Tibial nerve (tissue), 4 donors: Measurements from ENCODE around the gene TOGARAM1. TPM values are rescaled to one million over a fixed set of nuclear protein-coding genes. Genes with fewer than 3 reads are reported as not detected.

Source experiments
- DNase-seq, 2 donors: peaks; one replicate each; pipeline ENCODE4 v3.0.0-alpha.2; 2019; ENCODE audit warnings: low spot score in 2 of 2
- H3K27ac ChIP-seq, 4 donors: fragments of 200-600 bp; sonication (generic) in 3 of 4; one replicate each; pipeline ENCODE4 v1.5.1; 2017 to 2019; ENCODE audit warnings: mild to moderate bottlenecking in 1 of 4
- H3K27me3 ChIP-seq, 2 donors: fragments of 200-600 bp; sonication (generic) in 1 of 2; one replicate each; pipeline versions ENCODE4 v1.5.1 to v1.6.0; 2017 to 2019
- H3K36me3 ChIP-seq, 3 donors: fragments of 200-600 bp; sonication (generic); one replicate each; pipeline ENCODE4 v1.5.1; 2018 to 2019
- H3K4me1 ChIP-seq, 4 donors: fragments of 200-600 bp; sonication (generic) in 3 of 4; one replicate each; pipeline ENCODE4 v1.5.1; 2017 to 2019
- H3K4me3 ChIP-seq, 4 donors: fragments of 200-600 bp; sonication (generic) in 3 of 4; one replicate each; pipeline ENCODE4 v1.5.1; 2017 to 2019; ENCODE audit warnings: mild to moderate bottlenecking in 1 of 4, moderate library complexity in 1 of 4
- H3K9me3 ChIP-seq, 4 donors: fragments of 200-600 bp; sonication (generic) in 3 of 4; one replicate each; pipeline ENCODE4 v1.5.1; 2017 to 2019
- EP300 ChIP-seq, 2 donors: sonication (generic); formaldehyde crosslinking; IDR thresholded peaks; one replicate each; pipeline ENCODE4 v1.6.1; 2017; ENCODE audit warnings: antibody characterized with exemption in 2 of 2, mild to moderate bottlenecking in 1 of 2
- POLR2A ChIP-seq, 2 donors: fragments of 450-650 bp; IDR thresholded peaks; one replicate each; pipeline ENCODE4 v1.6.1; 2017; ENCODE audit warnings: antibody characterized with exemption in 2 of 2, mild to moderate bottlenecking in 2 of 2, moderate library complexity in 2 of 2
- WGBS, 2 donors: methylation state at CpG; one replicate each; pipeline ENCODE4 v1.1.5; 2018; 5-methylcytosine and 5-hydroxymethylcytosine counted together
- total RNA-seq, 4 donors: library from RNA; depleted of rRNA; stranded (reverse); fragments of >200 nt; gene quantifications; one replicate each; pipeline ENCODE4 v1.1.0, GENCODE V29; 2016
- TF ChIP-seq, protein P1 (sequence below), 5 experiments: fragments of 200-600 bp in 3 of 5; fragments of 450-650 bp in 2 of 5; sonication (generic) in 3 of 5; IDR thresholded peaks; one replicate each; pipeline ENCODE4 v1.5.1; 2016 to 2019; ENCODE audit warnings: antibody characterized with exemption in 5 of 5, mild to moderate bottlenecking in 3 of 5, moderate library complexity in 2 of 5

The TOGARAM1 gene
- total RNA-seq, 4 donors from 2014 or later: 22.2 to 51.8 (median 34.2) TPM

DNA sequence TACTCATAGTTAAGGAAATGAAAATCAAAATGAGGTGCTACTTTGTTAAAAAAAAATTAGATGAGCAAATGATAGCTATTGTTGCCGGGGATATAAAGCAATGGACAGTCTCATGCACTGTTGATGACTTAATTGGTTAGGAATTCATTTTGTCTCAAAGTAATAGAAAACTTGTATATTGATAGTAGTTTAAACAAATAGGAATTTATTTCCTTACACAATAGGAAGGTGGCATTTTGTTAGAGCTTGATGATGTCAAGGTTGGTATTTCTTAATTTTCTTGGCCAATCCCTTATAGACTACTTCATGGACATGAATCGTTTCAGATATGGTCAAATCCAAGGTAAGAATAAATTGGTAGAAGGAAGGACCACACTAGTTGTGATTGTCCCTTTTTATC is 129.7 kb downstream of the TOGARAM1 start:
- Histone ChIP-seq H3K9me3 (no peaks in the 10 kb centered on the region), H3K27me3 (no peaks in the 10 kb centered on the region), H3K27ac (no peak overlapping the region), H3K36me3 (peaks cover 0 to 15% (median 0%) of the 10 kb centered on the region in 3 donors), H3K4me1 (peaks cover 0 to 45% (median 13%) of the 10 kb centered on the region in 4 donors), H3K4me3 (no peak overlapping the region)
- TF ChIP-seq, protein P1, sequence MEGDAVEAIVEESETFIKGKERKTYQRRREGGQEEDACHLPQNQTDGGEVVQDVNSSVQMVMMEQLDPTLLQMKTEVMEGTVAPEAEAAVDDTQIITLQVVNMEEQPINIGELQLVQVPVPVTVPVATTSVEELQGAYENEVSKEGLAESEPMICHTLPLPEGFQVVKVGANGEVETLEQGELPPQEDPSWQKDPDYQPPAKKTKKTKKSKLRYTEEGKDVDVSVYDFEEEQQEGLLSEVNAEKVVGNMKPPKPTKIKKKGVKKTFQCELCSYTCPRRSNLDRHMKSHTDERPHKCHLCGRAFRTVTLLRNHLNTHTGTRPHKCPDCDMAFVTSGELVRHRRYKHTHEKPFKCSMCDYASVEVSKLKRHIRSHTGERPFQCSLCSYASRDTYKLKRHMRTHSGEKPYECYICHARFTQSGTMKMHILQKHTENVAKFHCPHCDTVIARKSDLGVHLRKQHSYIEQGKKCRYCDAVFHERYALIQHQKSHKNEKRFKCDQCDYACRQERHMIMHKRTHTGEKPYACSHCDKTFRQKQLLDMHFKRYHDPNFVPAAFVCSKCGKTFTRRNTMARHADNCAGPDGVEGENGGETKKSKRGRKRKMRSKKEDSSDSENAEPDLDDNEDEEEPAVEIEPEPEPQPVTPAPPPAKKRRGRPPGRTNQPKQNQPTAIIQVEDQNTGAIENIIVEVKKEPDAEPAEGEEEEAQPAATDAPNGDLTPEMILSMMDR (IDR thresholded peaks at IDR 0.05): no peak
- TF ChIP-seq POLR2A (IDR thresholded peaks at IDR 0.05) (no peak), EP300 (IDR thresholded peaks at IDR 0.05) (no peak)
- WGBS, 2 donors: 73 to 85% methylated on average over 2 of the region's 2 CpGs
- no peak for DNase-seq

DNA sequence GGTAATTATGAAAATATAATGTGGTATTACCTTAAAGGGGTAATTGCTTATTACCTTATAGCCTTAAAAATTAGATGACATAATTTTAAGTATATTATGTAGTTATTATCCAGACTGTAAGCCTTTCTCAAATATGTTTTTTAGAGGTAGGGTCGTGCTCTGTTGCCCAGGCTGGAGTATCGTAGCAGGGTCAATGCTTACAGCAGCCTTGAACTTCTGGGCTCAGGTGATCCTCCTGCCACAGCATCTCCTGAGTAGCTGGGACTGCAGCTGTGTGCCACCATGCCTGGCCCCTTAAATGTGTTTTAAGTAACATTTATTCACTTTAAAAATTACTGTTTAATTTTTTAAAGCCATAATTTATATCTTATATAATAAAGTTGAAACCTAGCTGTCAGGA is 132.3 kb downstream of the TOGARAM1 start:
- Histone ChIP-seq H3K27me3 (no peaks in the 10 kb centered on the region), H3K27ac (no peak overlapping the region), H3K4me1 (peaks cover 0 to 20% (median 6%) of the 10 kb centered on the region in 4 donors), H3K4me3 (no peak overlapping the region), H3K36me3 (peaks cover 0 to 41% (median under 1%) of the 10 kb centered on the region in 3 donors), H3K9me3 (no peaks in the 10 kb centered on the region)
- no peak for DNase-seq
- no peak for TF ChIP-seq EP300 (IDR thresholded peaks at IDR 0.05)
- TF ChIP-seq, protein P1 (IDR thresholded peaks at IDR 0.05): no peak
- TF ChIP-seq POLR2A (IDR thresholded peaks at IDR 0.05): no peak
- 93 to 94% methylated on average over 2 of the region's 2 CpGs for WGBS, 2 donors

DNA sequence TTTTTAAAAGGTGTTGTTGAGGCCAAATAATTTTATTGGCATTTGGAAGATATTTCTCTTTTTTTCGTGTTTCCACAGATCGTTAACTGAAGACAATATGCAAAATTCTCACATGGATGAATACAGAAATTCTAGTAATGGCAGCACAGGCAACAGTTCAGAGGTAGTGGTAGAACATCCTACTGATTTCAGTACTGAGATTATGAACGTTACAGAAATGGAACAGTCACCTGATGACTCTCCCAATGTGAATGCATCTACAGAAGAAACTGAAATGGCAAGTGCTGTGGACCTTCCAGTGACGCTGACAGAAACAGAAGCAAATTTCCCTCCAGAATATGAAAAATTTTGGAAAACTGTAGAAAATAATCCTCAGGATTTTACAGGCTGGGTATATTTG is 133.2 kb downstream of the TOGARAM1 start:
- no peak for DNase-seq
- no peaks in the 10 kb centered on the region for H3K9me3 ChIP-seq
- TF ChIP-seq POLR2A (IDR thresholded peaks at IDR 0.05): no peak
- TF ChIP-seq, protein P1 (IDR thresholded peaks at IDR 0.05): no peak
- TF ChIP-seq EP300 (IDR thresholded peaks at IDR 0.05): no peak
- H3K4me3 ChIP-seq: no peak overlapping the region
- no peak overlapping the region for H3K27ac ChIP-seq
- H3K4me1 ChIP-seq: peaks cover 0 to 13% (median 3%) of the 10 kb centered on the region in 4 donors
- peaks cover 0 to 49% (median 9%) of the 10 kb centered on the region in 3 donors for H3K36me3 ChIP-seq
- no peaks in the 10 kb centered on the region for H3K27me3 ChIP-seq
- WGBS, 2 donors: 87 to 92% methylated on average over 4 of the region's 4 CpGs

DNA sequence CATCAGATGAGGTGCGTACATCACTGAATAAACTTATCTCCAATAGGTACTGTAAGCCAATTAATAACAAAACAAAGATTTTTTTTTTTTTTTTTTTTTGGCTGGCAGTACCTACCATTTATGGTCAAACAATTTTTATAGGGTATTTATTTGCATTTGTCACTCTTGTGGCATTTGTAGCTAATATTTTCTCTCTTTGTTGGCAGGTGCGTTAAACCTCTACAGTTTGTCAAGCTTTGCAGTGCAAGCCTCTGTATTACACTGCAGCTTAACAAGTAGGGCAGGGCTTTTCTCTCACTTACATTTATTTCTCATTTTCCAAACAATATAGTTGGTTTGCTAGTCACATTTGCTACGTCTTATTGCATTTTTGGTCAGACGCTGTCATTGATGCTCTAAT is 134.2 kb downstream of the TOGARAM1 start:
- Histone ChIP-seq H3K9me3 (no peaks in the 10 kb centered on the region), H3K4me3 (no peak overlapping the region), H3K27ac (no peak overlapping the region), H3K36me3 (peaks cover 0 to 59% (median 17%) of the 10 kb centered on the region in 3 donors), H3K4me1 (peaks cover 0 to 10% (median 0%) of the 10 kb centered on the region in 4 donors), H3K27me3 (no peaks in the 10 kb centered on the region)
- DNase-seq: no peak
- TF ChIP-seq, protein P1 (IDR thresholded peaks at IDR 0.05): no peak
- TF ChIP-seq POLR2A (IDR thresholded peaks at IDR 0.05) (no peak), EP300 (IDR thresholded peaks at IDR 0.05) (no peak)
- WGBS, 2 donors: 93 to 96% methylated on average over 4 of the region's 4 CpGs

DNA sequence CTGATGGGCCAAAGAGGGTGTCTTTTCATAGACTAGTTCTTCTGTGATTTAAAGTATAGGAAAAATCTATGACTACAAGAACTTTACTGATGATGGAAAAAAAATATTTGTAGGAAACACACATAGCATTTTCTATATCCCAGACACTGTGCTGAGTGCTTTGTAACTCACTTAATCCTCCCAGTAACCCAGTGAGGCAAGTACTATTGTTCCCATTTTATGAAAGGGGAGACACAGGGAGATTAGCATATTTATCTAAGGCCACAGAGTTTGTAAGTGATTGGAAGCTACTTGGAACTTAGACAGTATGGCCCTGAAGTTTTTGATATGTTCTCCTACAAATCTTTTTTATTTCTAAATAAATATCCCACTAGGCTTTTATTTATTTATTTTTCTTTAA is 141.8 kb downstream of the TOGARAM1 start:
- no peaks in the 10 kb centered on the region for H3K9me3 ChIP-seq
- TF ChIP-seq POLR2A (IDR thresholded peaks at IDR 0.05) (no peak), EP300 (IDR thresholded peaks at IDR 0.05) (no peak)
- TF ChIP-seq, protein P1 (IDR thresholded peaks at IDR 0.05): no peak
- no peak overlapping the region for H3K27ac ChIP-seq
- peaks cover 0 to 78% (median 17%) of the 10 kb centered on the region in 3 donors for H3K36me3 ChIP-seq
- no peaks in the 10 kb centered on the region for H3K27me3 ChIP-seq
- DNase-seq: no peak
- H3K4me3 ChIP-seq: no peak overlapping the region
- H3K4me1 ChIP-seq: no peaks in the 10 kb centered on the region
